DMS53 (cell line): ENCODE results near the gene GNA12.
"Not testable (repeated sequence)": the region's sequence is repeated elsewhere in the genome, so short reads cannot be mapped to it uniquely, and the experiment has no call there.

ENCODE experiments used
- DNase-seq: peaks from one replicate; lab custom pipeline; 2025; lab: John Stamatoyannopoulos, UW

The GNA12 gene

GRCh38 chr7:2711895-2712675 is 132.0 kb downstream of the GNA12 start:
- no peak for DNase-seq

GRCh38 chr7:2710901-2711551 is 133.1 kb downstream of the GNA12 start:
- DNase-seq = no peak

- DNase-seq = no peak
These were observed 133.8 kb downstream of the GNA12 start for GRCh38 chr7:2710286-2710655.

- peak; percentile 89 for DNase-seq
These were observed 134.4 kb downstream of the GNA12 start for GRCh38 chr7:2709553-2710285.

GRCh38 chr7:2708547-2709310 is 135.4 kb downstream of the GNA12 start:
- no peak for DNase-seq

- no peak for DNase-seq
These were observed 136.1 kb downstream of the GNA12 start for GRCh38 chr7:2708041-2708440.

- no peak for DNase-seq
These were observed 136.6 kb downstream of the GNA12 start for GRCh38 chr7:2707481-2707880.

GRCh38 chr7:2706685-2707126 is 137.4 kb downstream of the GNA12 start:
- DNase-seq = no peak

- DNase-seq = no peak
These were observed 138.6 kb downstream of the GNA12 start for GRCh38 chr7:2705371-2706096.

GRCh38 chr7:2702594-2702957 is 141.5 kb downstream of the GNA12 start:
- DNase-seq = no peak

GRCh38 chr7:2701832-2702593 is 142.1 kb downstream of the GNA12 start:
- no peak for DNase-seq

- no peak for DNase-seq
These were observed 142.7 kb downstream of the GNA12 start for GRCh38 chr7:2701424-2701823.

- no peak for DNase-seq
These were observed 143.8 kb downstream of the GNA12 start for GRCh38 chr7:2700141-2700850.

- DNase-seq = no peak
These were observed 144.9 kb downstream of the GNA12 start for GRCh38 chr7:2699289-2699620.

- DNase-seq = peak; percentile 68
These were observed 145.4 kb downstream of the GNA12 start for GRCh38 chr7:2698581-2699288.

GRCh38 chr7:2694122-2694436 is 150.0 kb downstream of the GNA12 start:
- not testable (repeated sequence) for DNase-seq

GRCh38 chr7:2693420-2694121 is 150.5 kb downstream of the GNA12 start:
- peak; percentile 94 for DNase-seq

- no peak for DNase-seq
These were observed 151.6 kb downstream of the GNA12 start for GRCh38 chr7:2692543-2692942.

GRCh38 chr7:2691932-2692439 is 152.1 kb downstream of the GNA12 start:
- not testable (repeated sequence) for DNase-seq
